SK-N-SH treated with all-trans-retinoic acid at 6 μM for 48 hours (cell line): ENCODE data around the gene BOD1L1.

Experiments used
- ATAC-seq: fragments of 200-7000 bp; cut with Tn5 transposase; 3 replicates; pipeline ENCODE4 v1.9.1; 2020; ENCODE audit warnings: mild to moderate bottlenecking, moderate library complexity
- ARNTL ChIP-seq: fragments of 450-650 bp; formaldehyde crosslinking; IDR thresholded peaks from 2 replicates; pipeline ENCODE4 v1.5.0; 2020; ENCODE audit warnings: low read depth, mild to moderate bottlenecking, moderate library complexity, borderline replicate concordance
- BACH2 ChIP-seq: fragments of 250-450 bp; sonication (Bioruptor Pico); IDR thresholded peaks from 2 replicates; pipeline ENCODE4 v1.9.0; 2021; ENCODE audit warnings: mild to moderate bottlenecking, borderline replicate concordance
- ESRRG ChIP-seq: fragments of 250-450 bp; sonication (Bioruptor Pico); IDR thresholded peaks from 2 replicates; pipeline ENCODE4 v1.6.1; 2021; ENCODE audit warnings: mild to moderate bottlenecking
- GLIS3 ChIP-seq: fragments of 250-450 bp; sonication (Bioruptor Pico); IDR thresholded peaks from 2 replicates; pipeline ENCODE4 v1.5.0; 2020; ENCODE audit warnings: mild to moderate bottlenecking, moderate library complexity
- ISL1 ChIP-seq: fragments of 250-450 bp; sonication (Bioruptor Pico); IDR thresholded peaks from 2 replicates; pipeline ENCODE4 v2.1.2; 2022; ENCODE audit warnings: mild to moderate bottlenecking, moderate library complexity
- OSR1 ChIP-seq: fragments of 250-450 bp; sonication (Bioruptor Pico); IDR thresholded peaks from 2 replicates; pipeline ENCODE4 v1.8.0; 2022; ENCODE audit warnings: moderate library complexity, mild to moderate bottlenecking, inconsistent platforms
- PPARA ChIP-seq: fragments of 250-450 bp; sonication (Bioruptor Pico); IDR thresholded peaks from 2 replicates; pipeline ENCODE4 v1.5.0; 2020; ENCODE audit warnings: mild to moderate bottlenecking, borderline replicate concordance
- TCF4 ChIP-seq: fragments of 250-450 bp; sonication (Bioruptor Pico); IDR thresholded peaks from 2 replicates; pipeline ENCODE4 v1.8.0; 2021; ENCODE audit warnings: mild to moderate bottlenecking, moderate library complexity, borderline replicate concordance
- TOX ChIP-seq: fragments of 250-450 bp; sonication (Bioruptor Pico); IDR thresholded peaks from 2 replicates; pipeline ENCODE4 v1.8.0; 2021; ENCODE audit warnings: mild to moderate bottlenecking, moderate library complexity, borderline replicate concordance
- ZC3H10 ChIP-seq: fragments of 250-450 bp; sonication (Bioruptor Pico); IDR thresholded peaks from 2 replicates; pipeline ENCODE4 v1.5.1; 2021; ENCODE audit warnings: mild to moderate bottlenecking, moderate library complexity
- ZFP3 ChIP-seq: fragments of 250-450 bp; sonication (Bioruptor Pico); IDR thresholded peaks from 2 replicates; pipeline ENCODE4 v1.5.0; 2020; ENCODE audit warnings: mild to moderate bottlenecking, moderate library complexity
- ZNF565 ChIP-seq: fragments of 450-650 bp; formaldehyde crosslinking; conservative IDR thresholded peaks from 2 replicates; pipeline ENCODE4 v1.5.0; 2020; ENCODE audit warnings: low read depth, mild to moderate bottlenecking, moderate library complexity
- ZNF70 ChIP-seq: fragments of 450-650 bp; formaldehyde crosslinking; IDR thresholded peaks from 2 replicates; pipeline ENCODE4 v1.5.0; 2020; ENCODE audit warnings: mild to moderate bottlenecking, moderate library complexity
- ZNF8 ChIP-seq: fragments of 450-650 bp; formaldehyde crosslinking; IDR thresholded peaks from 2 replicates; pipeline ENCODE4 v1.5.0; 2020; ENCODE audit warnings: mild to moderate bottlenecking, moderate library complexity
- TF ChIP-seq, protein P1 (sequence below): fragments of 250-450 bp; sonication (Bioruptor Pico); IDR thresholded peaks from 2 replicates; pipeline ENCODE4 v1.8.0; 2021; ENCODE audit warnings: low read depth, mild to moderate bottlenecking, moderate library complexity, borderline replicate concordance
- TF ChIP-seq, protein P2 (sequence below): fragments of 250-450 bp; sonication (Bioruptor Pico); IDR thresholded peaks from 2 replicates; pipeline ENCODE4 v1.8.0; 2020; ENCODE audit warnings: mild to moderate bottlenecking, moderate library complexity, borderline replicate concordance
- TF ChIP-seq, protein P3 (sequence below): fragments of 250-450 bp; sonication (Bioruptor Pico); IDR thresholded peaks from 2 replicates; pipeline ENCODE4 v1.5.1; 2021; ENCODE audit warnings: mild to moderate bottlenecking, moderate library complexity
- TF ChIP-seq, protein P4 (sequence below): fragments of 250-450 bp; sonication (Bioruptor Pico); IDR thresholded peaks from 2 replicates; pipeline ENCODE4 v1.5.0; 2020; ENCODE audit warnings: mild to moderate bottlenecking, moderate library complexity

BOD1L1 gene

DNA sequence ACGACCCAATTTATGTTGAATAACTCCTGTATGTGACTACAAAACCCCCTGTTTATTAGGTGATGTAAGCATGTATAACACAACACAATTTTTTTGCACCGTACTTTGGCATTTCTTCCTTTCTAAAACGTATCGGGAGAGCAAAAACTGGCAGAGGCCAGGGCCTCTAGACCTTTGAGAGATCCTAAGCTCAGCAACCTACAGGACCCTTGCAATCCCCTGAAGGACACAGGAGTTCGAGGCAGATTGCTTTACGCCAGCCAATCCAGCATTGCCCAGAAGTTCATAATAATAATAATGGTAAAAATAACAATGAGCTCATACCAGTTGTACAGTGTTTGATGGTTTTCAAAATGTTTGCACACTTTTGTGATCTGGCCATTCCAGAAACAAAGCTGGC, 90.9 kb downstream of the BOD1L1 start (continued):
- TF ChIP-seq, protein P1, sequence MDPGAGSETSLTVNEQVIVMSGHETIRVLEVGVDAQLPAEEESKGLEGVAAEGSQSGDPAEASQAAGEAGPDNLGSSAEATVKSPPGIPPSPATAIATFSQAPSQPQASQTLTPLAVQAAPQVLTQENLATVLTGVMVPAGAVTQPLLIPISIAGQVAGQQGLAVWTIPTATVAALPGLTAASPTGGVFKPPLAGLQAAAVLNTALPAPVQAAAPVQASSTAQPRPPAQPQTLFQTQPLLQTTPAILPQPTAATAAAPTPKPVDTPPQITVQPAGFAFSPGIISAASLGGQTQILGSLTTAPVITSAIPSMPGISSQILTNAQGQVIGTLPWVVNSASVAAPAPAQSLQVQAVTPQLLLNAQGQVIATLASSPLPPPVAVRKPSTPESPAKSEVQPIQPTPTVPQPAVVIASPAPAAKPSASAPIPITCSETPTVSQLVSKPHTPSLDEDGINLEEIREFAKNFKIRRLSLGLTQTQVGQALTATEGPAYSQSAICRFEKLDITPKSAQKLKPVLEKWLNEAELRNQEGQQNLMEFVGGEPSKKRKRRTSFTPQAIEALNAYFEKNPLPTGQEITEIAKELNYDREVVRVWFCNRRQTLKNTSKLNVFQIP (CRISPR knock-in tag), result no peak
- TF ChIP-seq PPARA (CRISPR knock-in tag) (no peak), GLIS3 (no peak), ZNF565 (CRISPR knock-in tag) (no peak), TCF4 (CRISPR knock-in tag) (no peak), ARNTL (no peak)
- TF ChIP-seq, protein P2, sequence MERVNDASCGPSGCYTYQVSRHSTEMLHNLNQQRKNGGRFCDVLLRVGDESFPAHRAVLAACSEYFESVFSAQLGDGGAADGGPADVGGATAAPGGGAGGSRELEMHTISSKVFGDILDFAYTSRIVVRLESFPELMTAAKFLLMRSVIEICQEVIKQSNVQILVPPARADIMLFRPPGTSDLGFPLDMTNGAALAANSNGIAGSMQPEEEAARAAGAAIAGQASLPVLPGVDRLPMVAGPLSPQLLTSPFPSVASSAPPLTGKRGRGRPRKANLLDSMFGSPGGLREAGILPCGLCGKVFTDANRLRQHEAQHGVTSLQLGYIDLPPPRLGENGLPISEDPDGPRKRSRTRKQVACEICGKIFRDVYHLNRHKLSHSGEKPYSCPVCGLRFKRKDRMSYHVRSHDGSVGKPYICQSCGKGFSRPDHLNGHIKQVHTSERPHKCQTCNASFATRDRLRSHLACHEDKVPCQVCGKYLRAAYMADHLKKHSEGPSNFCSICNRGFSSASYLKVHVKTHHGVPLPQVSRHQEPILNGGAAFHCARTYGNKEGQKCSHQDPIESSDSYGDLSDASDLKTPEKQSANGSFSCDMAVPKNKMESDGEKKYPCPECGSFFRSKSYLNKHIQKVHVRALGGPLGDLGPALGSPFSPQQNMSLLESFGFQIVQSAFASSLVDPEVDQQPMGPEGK (CRISPR knock-in tag), result no peak

DNA sequence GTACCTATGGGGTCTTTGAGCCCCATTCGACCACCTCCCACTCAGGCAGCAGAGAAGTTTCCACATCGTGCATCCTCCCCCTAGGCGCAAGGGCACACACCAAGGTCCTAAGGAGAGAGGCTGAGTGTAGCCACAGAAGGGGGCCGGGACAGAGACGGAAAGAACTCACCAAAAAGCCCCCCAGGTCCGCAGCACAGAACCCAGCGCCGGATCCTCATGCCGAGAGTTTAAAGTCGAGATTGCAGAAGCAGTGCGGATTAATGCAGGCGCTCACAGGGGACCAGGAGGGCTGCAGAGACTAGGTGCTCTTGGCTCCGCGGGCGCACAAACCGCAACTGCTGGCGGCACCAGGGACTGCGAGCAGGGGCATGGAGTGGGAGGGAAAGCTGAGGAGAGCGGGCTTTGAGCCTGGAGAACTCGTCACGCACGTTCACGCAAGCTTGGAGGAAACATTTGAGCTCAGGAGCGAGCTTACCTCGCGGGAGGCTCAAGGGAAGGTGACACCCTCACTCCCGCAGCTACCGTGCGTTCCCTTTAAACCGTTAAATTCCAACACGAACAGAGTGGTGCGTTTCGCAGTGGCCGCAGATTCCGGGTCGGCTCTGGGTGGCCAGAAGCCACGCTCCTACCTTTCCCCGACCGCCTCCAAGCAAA, 91.7 kb downstream of the BOD1L1 start:
- ATAC-seq, result peak; percentile 26; the same call in 1 of the 3 replicates
- TF ChIP-seq, protein P3, sequence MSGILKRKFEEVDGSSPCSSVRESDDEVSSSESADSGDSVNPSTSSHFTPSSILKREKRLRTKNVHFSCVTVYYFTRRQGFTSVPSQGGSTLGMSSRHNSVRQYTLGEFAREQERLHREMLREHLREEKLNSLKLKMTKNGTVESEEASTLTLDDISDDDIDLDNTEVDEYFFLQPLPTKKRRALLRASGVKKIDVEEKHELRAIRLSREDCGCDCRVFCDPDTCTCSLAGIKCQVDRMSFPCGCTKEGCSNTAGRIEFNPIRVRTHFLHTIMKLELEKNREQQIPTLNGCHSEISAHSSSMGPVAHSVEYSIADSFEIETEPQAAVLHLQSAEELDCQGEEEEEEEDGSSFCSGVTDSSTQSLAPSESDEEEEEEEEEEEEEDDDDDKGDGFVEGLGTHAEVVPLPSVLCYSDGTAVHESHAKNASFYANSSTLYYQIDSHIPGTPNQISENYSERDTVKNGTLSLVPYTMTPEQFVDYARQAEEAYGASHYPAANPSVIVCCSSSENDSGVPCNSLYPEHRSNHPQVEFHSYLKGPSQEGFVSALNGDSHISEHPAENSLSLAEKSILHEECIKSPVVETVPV (CRISPR knock-in tag), result no peak
- TF ChIP-seq ESRRG (no peak), ZNF70 (no peak), BACH2 (CRISPR knock-in tag) (no peak), ZC3H10 (no peak), ARNTL (no peak), OSR1 (no peak), GLIS3 (no peak)

DNA sequence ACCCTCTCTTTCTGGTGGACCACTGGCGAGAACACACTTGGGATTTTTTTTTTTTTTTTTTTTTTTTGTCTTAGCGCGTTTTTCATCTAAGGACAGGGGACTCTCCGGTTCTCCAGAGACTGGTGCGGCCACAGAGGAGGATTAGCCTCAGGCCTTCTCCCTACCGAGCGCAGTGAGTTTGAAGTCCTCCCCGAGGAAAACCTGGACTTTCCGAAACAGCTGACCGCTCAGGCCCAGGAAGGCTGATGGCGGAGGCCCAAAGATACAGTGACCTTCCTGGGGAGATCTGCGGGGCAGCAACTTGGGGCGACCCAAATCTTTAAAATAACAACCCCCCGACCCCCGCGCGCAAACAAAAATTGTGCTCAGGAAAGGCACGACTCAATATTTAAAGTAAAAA, 92.4 kb downstream of the BOD1L1 start:
- ATAC-seq, result no peak
- TF ChIP-seq, protein P3 (CRISPR knock-in tag), result no peak
- TF ChIP-seq, protein P4, sequence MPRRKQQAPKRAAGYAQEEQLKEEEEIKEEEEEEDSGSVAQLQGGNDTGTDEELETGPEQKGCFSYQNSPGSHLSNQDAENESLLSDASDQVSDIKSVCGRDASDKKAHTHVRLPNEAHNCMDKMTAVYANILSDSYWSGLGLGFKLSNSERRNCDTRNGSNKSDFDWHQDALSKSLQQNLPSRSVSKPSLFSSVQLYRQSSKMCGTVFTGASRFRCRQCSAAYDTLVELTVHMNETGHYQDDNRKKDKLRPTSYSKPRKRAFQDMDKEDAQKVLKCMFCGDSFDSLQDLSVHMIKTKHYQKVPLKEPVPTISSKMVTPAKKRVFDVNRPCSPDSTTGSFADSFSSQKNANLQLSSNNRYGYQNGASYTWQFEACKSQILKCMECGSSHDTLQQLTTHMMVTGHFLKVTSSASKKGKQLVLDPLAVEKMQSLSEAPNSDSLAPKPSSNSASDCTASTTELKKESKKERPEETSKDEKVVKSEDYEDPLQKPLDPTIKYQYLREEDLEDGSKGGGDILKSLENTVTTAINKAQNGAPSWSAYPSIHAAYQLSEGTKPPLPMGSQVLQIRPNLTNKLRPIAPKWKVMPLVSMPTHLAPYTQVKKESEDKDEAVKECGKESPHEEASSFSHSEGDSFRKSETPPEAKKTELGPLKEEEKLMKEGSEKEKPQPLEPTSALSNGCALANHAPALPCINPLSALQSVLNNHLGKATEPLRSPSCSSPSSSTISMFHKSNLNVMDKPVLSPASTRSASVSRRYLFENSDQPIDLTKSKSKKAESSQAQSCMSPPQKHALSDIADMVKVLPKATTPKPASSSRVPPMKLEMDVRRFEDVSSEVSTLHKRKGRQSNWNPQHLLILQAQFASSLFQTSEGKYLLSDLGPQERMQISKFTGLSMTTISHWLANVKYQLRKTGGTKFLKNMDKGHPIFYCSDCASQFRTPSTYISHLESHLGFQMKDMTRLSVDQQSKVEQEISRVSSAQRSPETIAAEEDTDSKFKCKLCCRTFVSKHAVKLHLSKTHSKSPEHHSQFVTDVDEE, result no peak
- TF ChIP-seq ZFP3 (CRISPR knock-in tag), result no peak

DNA sequence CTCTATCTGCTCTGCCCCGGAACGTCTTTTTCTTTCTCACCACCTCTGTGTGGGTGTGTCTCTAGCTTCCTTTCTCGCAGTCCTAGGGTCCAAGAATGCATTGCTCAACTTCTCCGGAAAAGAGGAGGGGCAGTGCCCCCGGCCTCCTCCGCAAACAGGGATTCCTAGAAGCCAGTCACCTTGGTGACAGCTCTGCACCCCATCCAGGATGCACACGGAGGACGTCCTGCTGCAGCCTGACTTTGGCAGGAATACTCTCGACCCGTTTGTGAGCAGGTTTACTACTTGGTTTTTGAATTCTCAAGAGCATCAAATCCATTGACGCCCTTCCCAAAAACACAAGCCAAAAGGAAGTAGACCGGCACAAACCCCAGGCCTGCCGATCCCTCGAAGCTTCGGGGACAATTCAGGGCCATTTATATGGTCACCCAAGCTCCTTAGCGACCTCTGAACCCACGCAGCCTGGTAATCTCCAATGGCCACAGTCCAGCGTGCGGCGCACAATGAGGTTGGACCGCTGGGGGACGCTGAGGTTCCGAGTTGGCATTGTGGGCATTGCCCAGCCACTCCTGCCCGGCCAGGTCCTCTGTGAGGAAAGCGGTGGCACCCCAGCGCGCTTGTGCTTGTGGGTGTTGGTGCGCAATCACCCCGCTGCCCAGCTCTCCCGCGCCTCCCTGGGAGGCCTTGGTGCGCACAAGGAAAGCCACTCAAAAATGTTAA, 93.0 kb downstream of the BOD1L1 start:
- no peak for ATAC-seq

More for the DNA sequence above, 93.0 kb downstream of the BOD1L1 start:
- TF ChIP-seq TOX (CRISPR knock-in tag) (no peak), ISL1 (no peak), ZNF8 (CRISPR knock-in tag) (no peak)
- TF ChIP-seq, protein P4, result no peak
- TF ChIP-seq, all 23 proteins: peak for 0
